KBM-7 (cell line): ENCODE data around the gene ICE2.

Source experiments
- DNase-seq: peaks from one replicate; pipeline ENCODE4 v3.0.0-alpha.2; 2015
- in situ Hi-C: fragments of 300-500 bp; cut with MboI; formaldehyde crosslinking; loops from 2 replicates; pipeline ENCODE4 v1.14.3; 2020; ENCODE audit warnings: low sequenced_read_pairs, low pct_unique_long_range_greater_than_20kb, mixed read lengths

Gene ICE2

GRCh38 chr15:60460931-60461330, 18.0 kb downstream of the ICE2 start:
- in situ Hi-C loops = no loop called here
- no peak for DNase-seq

- no peak for DNase-seq
- in situ Hi-C loops = no loop called here
These were observed 20.2 kb downstream of the ICE2 start for GRCh38 chr15:60458721-60459120.

GRCh38 chr15:60457985-60458384, 21.0 kb downstream of the ICE2 start:
- no peak for DNase-seq
- in situ Hi-C loops = no loop called here

- no peak for DNase-seq
- in situ Hi-C loops = no loop called here
These were observed 24.1 kb downstream of the ICE2 start for GRCh38 chr15:60454824-60455223.

- DNase-seq = no peak
- in situ Hi-C loops = no loop called here
These were observed 30.1 kb downstream of the ICE2 start for GRCh38 chr15:60448668-60449360.

- DNase-seq = no peak
- in situ Hi-C loops = no loop called here
These were observed 34.5 kb downstream of the ICE2 start for GRCh38 chr15:60444289-60444912.

- in situ Hi-C loops = no loop called here
These were observed 36.2 kb downstream of the ICE2 start for GRCh38 chr15:60442763-60443162.

GRCh38 chr15:60442031-60442650, 36.8 kb downstream of the ICE2 start:
- no peak for DNase-seq
- in situ Hi-C loops = no loop called here

More at GRCh38 chr15:60442763-60443162, 36.2 kb downstream of the ICE2 start:
- no peak for DNase-seq

- in situ Hi-C loops = no loop called here
- no peak for DNase-seq
These were observed 37.6 kb downstream of the ICE2 start for GRCh38 chr15:60441331-60441730.

GRCh38 chr15:60438646-60439045, 40.3 kb downstream of the ICE2 start:
- no peak for DNase-seq
- in situ Hi-C loops = no loop called here

- in situ Hi-C loops = no loop called here
- no peak for DNase-seq
These were observed 50.0 kb downstream of the ICE2 start for GRCh38 chr15:60428935-60429334.

- in situ Hi-C loops = no loop called here
- no peak for DNase-seq
These were observed 52.0 kb downstream of the ICE2 start for GRCh38 chr15:60426870-60427508.

- in situ Hi-C loops = no loop called here
- DNase-seq = no peak
These were observed 53.5 kb downstream of the ICE2 start for GRCh38 chr15:60425461-60425860.

GRCh38 chr15:60424006-60424405, 54.9 kb downstream of the ICE2 start:
- in situ Hi-C loops = no loop called here
- DNase-seq = peak; percentile 28

GRCh38 chr15:60423537-60423936, 55.4 kb downstream of the ICE2 start:
- peak; percentile 35 for DNase-seq
- in situ Hi-C loops = no loop called here

- no peak for DNase-seq
- in situ Hi-C loops = no loop called here
These were observed 57.4 kb downstream of the ICE2 start for GRCh38 chr15:60421544-60421943.

- in situ Hi-C loops = no loop called here
- no peak for DNase-seq
These were observed 58.7 kb downstream of the ICE2 start for GRCh38 chr15:60420203-60420716.

GRCh38 chr15:60419753-60420152, 59.2 kb downstream of the ICE2 start:
- no peak for DNase-seq
- in situ Hi-C loops = no loop called here

GRCh38 chr15:60418096-60418495, 60.8 kb downstream of the ICE2 start:
- DNase-seq = no peak
- in situ Hi-C loops = no loop called here

GRCh38 chr15:60417112-60417511, 61.8 kb downstream of the ICE2 start:
- no peak for DNase-seq
- in situ Hi-C loops = no loop called here
